Testis (tissue), 2 donors: ENCODE measurements around the gene NRXN3.

Experiments used
- CTCF ChIP-seq, 3 experiments: fragments of 450-650 bp in 2 of 3; fragments of 200-600 bp in 1 of 3; sonication (generic) in 1 of 3; IDR thresholded peaks; one replicate each; pipeline ENCODE4 v1.5.1; 2016 to 2019; ENCODE audit warnings: antibody characterized with exemption in 3 of 3, mild to moderate bottlenecking in 2 of 3, moderate library complexity in 1 of 3
- POLR2A ChIP-seq: fragments of 450-650 bp; IDR thresholded peaks from one replicate; pipeline ENCODE4 v1.6.1; 2017; ENCODE audit warnings: antibody characterized with exemption, mild to moderate bottlenecking, moderate library complexity

- TF ChIP-seq CTCF (IDR thresholded peaks at IDR 0.05) (no peak), POLR2A (no peak)
Observed at GRCh38 chr14:78633752-78634151, 463.6 kb downstream of the NRXN3 start.
